ENCODE results near the gene AWAT1.
A peak's percentile ranks its signal among the peaks of the same experiment; 100 is the strongest.

AWAT1 gene

GRCh38 chrX:70255452-70255851 lies 21.0 kb downstream of the AWAT1 start:
- DNase-seq (ENCODE audit: extremely low spot score) = no peak
- POLR2A ChIA-PET = no interaction called here
- CTCF ChIA-PET = no interaction called here
- TF ChIP-seq ELF4 (IDR thresholded peaks at IDR 0.05) = no peak
- no peak for TF ChIP-seq PKNOX1 (IDR thresholded peaks at IDR 0.05)
- TF ChIP-seq SP1 (IDR thresholded peaks at IDR 0.05) = no peak
- TF ChIP-seq CTBP1 (IDR thresholded peaks at IDR 0.05; ENCODE audit: borderline replicate concordance) = no peak
- no peak for TF ChIP-seq L3MBTL2 (conservative IDR thresholded peaks at IDR 0.05)
- no peak for TF ChIP-seq FOXA1 (IDR thresholded peaks at IDR 0.05)
- no peak for TF ChIP-seq ZNF384 (IDR thresholded peaks at IDR 0.05)
- no peak for TF ChIP-seq LEF1 (IDR thresholded peaks at IDR 0.05; ENCODE audit: borderline replicate concordance)
- TF ChIP-seq BHLHE40 (IDR thresholded peaks at IDR 0.05; ENCODE audit: borderline replicate concordance) = no peak
- TF ChIP-seq SUZ12 (IDR thresholded peaks at IDR 0.05) = no peak
- no peak for TF ChIP-seq FOXK2 (IDR thresholded peaks at IDR 0.05)

- ChIA-PET CTCF (no interaction called here), POLR2A (no interaction called here)
- no peak for DNase-seq (ENCODE audit: extremely low spot score)
- no peak for TF ChIP-seq ZNF384 (IDR thresholded peaks at IDR 0.05)
- TF ChIP-seq TARDBP (IDR thresholded peaks at IDR 0.05) = no peak
- no peak for TF ChIP-seq CTBP1 (IDR thresholded peaks at IDR 0.05; ENCODE audit: borderline replicate concordance)
- TF ChIP-seq FOXK2 (IDR thresholded peaks at IDR 0.05) = no peak
- no peak for TF ChIP-seq L3MBTL2 (conservative IDR thresholded peaks at IDR 0.05)
- TF ChIP-seq FOXA1 (IDR thresholded peaks at IDR 0.05) = no peak
- TF ChIP-seq FOXM1 (IDR thresholded peaks at IDR 0.05; ENCODE audit: borderline replicate concordance) = no peak
- TF ChIP-seq ARNT (IDR thresholded peaks at IDR 0.05) = no peak
- no peak for TF ChIP-seq NFRKB (IDR thresholded peaks at IDR 0.05)
- no peak for TF ChIP-seq BHLHE40 (IDR thresholded peaks at IDR 0.05; ENCODE audit: borderline replicate concordance)
- TF ChIP-seq PKNOX1 (IDR thresholded peaks at IDR 0.05) = no peak
- no peak for TF ChIP-seq SUZ12 (IDR thresholded peaks at IDR 0.05)
- no peak for TF ChIP-seq SP1 (IDR thresholded peaks at IDR 0.05)
- TF ChIP-seq LEF1 (IDR thresholded peaks at IDR 0.05; ENCODE audit: borderline replicate concordance) = no peak
- no peak for TF ChIP-seq ELF4 (IDR thresholded peaks at IDR 0.05)
Measured at GRCh38 chrX:70257423-70258288, 23.2 kb downstream of the AWAT1 start.

GRCh38 chrX:70260104-70260503 lies 25.6 kb downstream of the AWAT1 start, which contains the start of gene P2RY4:
Gene P2RY4, minus strand, starts transcription at chrX:70260204. Its CDS starts 580 bp downstream, at chrX:70259624.
- POLR2A ChIA-PET = no interaction called here
- CTCF ChIA-PET = no interaction called here
- DNase-seq (ENCODE audit: extremely low spot score) = no peak
- TF ChIP-seq ELF4 (IDR thresholded peaks at IDR 0.05) = no peak
- no peak for TF ChIP-seq HDGF (IDR thresholded peaks at IDR 0.05; ENCODE audit: borderline replicate concordance)
- TF ChIP-seq PKNOX1 (IDR thresholded peaks at IDR 0.05) = no peak
- TF ChIP-seq TARDBP (IDR thresholded peaks at IDR 0.05) = no peak
- no peak for TF ChIP-seq ZNF384 (IDR thresholded peaks at IDR 0.05)

- CTCF ChIA-PET = interaction anchor here (1.5 kb wide), 1 partner anchor 11 kb away, joined by 9 read pairs; no protein-coding TSS in a partner anchor
- no peak for TF ChIP-seq BHLHE40 (IDR thresholded peaks at IDR 0.05; ENCODE audit: borderline replicate concordance)
- no peak for TF ChIP-seq LEF1 (IDR thresholded peaks at IDR 0.05; ENCODE audit: borderline replicate concordance)
- no peak for TF ChIP-seq TARDBP (IDR thresholded peaks at IDR 0.05)
- no peak for TF ChIP-seq SUZ12 (IDR thresholded peaks at IDR 0.05)
- no peak for TF ChIP-seq FOXK2 (IDR thresholded peaks at IDR 0.05)
- no peak for TF ChIP-seq HDGF (IDR thresholded peaks at IDR 0.05; ENCODE audit: borderline replicate concordance)
- no peak for TF ChIP-seq CTBP1 (IDR thresholded peaks at IDR 0.05; ENCODE audit: borderline replicate concordance)
- no peak for TF ChIP-seq PKNOX1 (IDR thresholded peaks at IDR 0.05)
- no peak for TF ChIP-seq FOXA1 (IDR thresholded peaks at IDR 0.05)
- TF ChIP-seq ELF4 (IDR thresholded peaks at IDR 0.05) = no peak
- no peak for TF ChIP-seq ARNT (IDR thresholded peaks at IDR 0.05)
- TF ChIP-seq FOXM1 (IDR thresholded peaks at IDR 0.05; ENCODE audit: borderline replicate concordance) = no peak
- DNase-seq (ENCODE audit: extremely low spot score) = peak; percentile 62
- POLR2A ChIA-PET = no interaction called here
Measured at GRCh38 chrX:70262952-70263567, 28.6 kb downstream of the AWAT1 start.

- CTCF ChIA-PET = no interaction called here
- no peak for DNase-seq (ENCODE audit: extremely low spot score)
- POLR2A ChIA-PET = no interaction called here
- TF ChIP-seq FOXK2 (IDR thresholded peaks at IDR 0.05) = no peak
- TF ChIP-seq LEF1 (IDR thresholded peaks at IDR 0.05; ENCODE audit: borderline replicate concordance) = no peak
- no peak for TF ChIP-seq PKNOX1 (IDR thresholded peaks at IDR 0.05)
- no peak for TF ChIP-seq FOXA1 (IDR thresholded peaks at IDR 0.05)
- TF ChIP-seq NFRKB (IDR thresholded peaks at IDR 0.05) = no peak
- TF ChIP-seq ELF4 (IDR thresholded peaks at IDR 0.05) = no peak
- no peak for TF ChIP-seq L3MBTL2 (conservative IDR thresholded peaks at IDR 0.05)
- TF ChIP-seq ARNT (IDR thresholded peaks at IDR 0.05) = no peak
- TF ChIP-seq TARDBP (IDR thresholded peaks at IDR 0.05) = no peak
- no peak for TF ChIP-seq SUZ12 (IDR thresholded peaks at IDR 0.05)
- no peak for TF ChIP-seq BHLHE40 (IDR thresholded peaks at IDR 0.05; ENCODE audit: borderline replicate concordance)
- TF ChIP-seq SP1 (IDR thresholded peaks at IDR 0.05) = no peak
- TF ChIP-seq CTBP1 (IDR thresholded peaks at IDR 0.05; ENCODE audit: borderline replicate concordance) = no peak
- no peak for TF ChIP-seq FOXM1 (IDR thresholded peaks at IDR 0.05; ENCODE audit: borderline replicate concordance)
- no peak for TF ChIP-seq ZNF384 (IDR thresholded peaks at IDR 0.05)
- TF ChIP-seq HDGF (IDR thresholded peaks at IDR 0.05; ENCODE audit: borderline replicate concordance) = no peak
Measured at GRCh38 chrX:70264784-70265183, 30.3 kb downstream of the AWAT1 start.

Data from HEK293T (cell line).